ENCODE measurements around the gene COTL1. TPM values are rescaled to one million over a fixed set of nuclear protein-coding genes. Genes with fewer than 3 reads are reported as not detected.

Gene COTL1
- total RNA-seq, 1 experiment from 2014 or later, result 102 TPM

DNA sequence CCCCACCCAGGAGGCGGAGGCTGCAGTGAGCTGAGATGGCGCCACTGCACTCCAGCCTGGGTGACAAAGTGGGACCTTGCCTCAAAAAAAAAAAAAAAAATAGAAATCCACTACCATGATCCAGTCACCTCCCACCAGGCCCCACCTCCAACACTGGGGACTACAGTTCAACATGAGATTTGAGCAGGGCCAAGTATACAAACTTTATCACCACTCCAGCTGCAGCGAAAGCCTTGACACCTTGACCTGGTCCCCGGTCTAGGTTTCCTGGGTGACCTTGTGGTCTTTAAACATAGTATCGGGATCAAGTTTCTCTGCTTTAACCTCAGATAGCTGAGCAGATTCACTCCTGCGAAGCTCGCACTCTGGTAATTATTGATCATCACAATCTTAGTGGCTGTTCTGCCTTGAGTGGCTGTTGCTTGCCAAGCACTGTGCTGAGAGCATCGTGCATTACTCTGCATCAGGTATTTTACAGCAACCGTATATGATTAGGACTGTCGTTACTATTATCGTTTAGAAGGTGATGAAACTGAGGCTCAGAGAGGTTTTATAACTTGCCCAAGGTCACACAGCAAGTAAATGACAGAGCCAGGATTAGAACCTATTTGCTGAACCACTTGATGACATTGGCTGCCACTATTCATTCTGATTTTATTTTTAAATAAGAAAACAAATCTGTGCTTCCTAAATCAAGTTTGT lies 63.1 kb downstream of the COTL1 start (continued):
- TF ChIP-seq, protein P1, sequence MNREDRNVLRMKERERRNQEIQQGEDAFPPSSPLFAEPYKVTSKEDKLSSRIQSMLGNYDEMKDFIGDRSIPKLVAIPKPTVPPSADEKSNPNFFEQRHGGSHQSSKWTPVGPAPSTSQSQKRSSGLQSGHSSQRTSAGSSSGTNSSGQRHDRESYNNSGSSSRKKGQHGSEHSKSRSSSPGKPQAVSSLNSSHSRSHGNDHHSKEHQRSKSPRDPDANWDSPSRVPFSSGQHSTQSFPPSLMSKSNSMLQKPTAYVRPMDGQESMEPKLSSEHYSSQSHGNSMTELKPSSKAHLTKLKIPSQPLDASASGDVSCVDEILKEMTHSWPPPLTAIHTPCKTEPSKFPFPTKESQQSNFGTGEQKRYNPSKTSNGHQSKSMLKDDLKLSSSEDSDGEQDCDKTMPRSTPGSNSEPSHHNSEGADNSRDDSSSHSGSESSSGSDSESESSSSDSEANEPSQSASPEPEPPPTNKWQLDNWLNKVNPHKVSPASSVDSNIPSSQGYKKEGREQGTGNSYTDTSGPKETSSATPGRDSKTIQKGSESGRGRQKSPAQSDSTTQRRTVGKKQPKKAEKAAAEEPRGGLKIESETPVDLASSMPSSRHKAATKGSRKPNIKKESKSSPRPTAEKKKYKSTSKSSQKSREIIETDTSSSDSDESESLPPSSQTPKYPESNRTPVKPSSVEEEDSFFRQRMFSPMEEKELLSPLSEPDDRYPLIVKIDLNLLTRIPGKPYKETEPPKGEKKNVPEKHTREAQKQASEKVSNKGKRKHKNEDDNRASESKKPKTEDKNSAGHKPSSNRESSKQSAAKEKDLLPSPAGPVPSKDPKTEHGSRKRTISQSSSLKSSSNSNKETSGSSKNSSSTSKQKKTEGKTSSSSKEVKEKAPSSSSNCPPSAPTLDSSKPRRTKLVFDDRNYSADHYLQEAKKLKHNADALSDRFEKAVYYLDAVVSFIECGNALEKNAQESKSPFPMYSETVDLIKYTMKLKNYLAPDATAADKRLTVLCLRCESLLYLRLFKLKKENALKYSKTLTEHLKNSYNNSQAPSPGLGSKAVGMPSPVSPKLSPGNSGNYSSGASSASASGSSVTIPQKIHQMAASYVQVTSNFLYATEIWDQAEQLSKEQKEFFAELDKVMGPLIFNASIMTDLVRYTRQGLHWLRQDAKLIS (CRISPR knock-in tag; IDR thresholded peaks at IDR 0.05; ENCODE audit: borderline replicate concordance), result no peak
- TF ChIP-seq ZNF219 (CRISPR knock-in tag; IDR thresholded peaks at IDR 0.05; ENCODE audit: borderline replicate concordance), result no peak

DNA sequence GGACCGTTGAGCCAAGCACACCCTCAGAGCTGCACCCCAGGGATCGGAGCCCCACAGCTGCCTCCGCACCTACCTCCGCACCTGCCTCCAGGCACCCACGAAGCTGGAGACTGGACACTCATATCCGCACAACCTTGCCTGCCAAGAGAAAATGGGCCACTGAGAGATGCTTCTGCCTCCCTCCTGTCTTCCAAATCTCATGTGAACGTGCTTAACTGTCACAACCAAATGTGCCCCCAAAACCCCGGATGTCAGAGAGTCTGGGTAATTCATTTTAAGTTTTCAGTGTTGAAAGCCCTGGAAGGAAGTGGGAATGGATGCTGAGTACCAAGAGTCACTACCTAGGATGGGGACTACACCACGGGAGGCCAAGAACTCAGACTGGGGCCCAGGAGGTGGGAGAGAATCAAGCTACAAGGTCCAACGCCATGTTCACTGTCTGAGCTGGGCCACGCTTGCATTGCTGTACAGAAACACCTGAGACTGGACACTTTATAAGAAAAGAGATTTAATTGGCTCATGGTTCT lies 63.9 kb downstream of the COTL1 start:
- Mint-ChIP-seq H3K9me3 (no peaks in the 10 kb centered on the region), H3K4me1 (peaks cover 44% of the 10 kb centered on the region), H3K4me3 (no peak overlapping the region), H3K27me3 (ENCODE audit: low read depth) (no peaks in the 10 kb centered on the region), H3K36me3 (no peaks in the 10 kb centered on the region), H3K27ac (no peak overlapping the region)
- DNase-seq (ENCODE audit: low spot score), result no peak
- ChIA-PET POLR2A (no interaction called here), CTCF (interaction anchor here (0.7 to 1.6 kb wide), 3 partner anchors 13 to 47 kb away, joined by 3 to 10 read pairs (median 3); no protein-coding TSS in a partner anchor)
- ATAC-seq, result no peak
- no peak for TF ChIP-seq ZNF423 (CRISPR knock-in tag; IDR thresholded peaks at IDR 0.05)
- no peak for TF ChIP-seq RELA (CRISPR knock-in tag; IDR thresholded peaks at IDR 0.05; ENCODE audit: borderline replicate concordance)
- TF ChIP-seq RORB (CRISPR knock-in tag; IDR thresholded peaks at IDR 0.05), result no peak
- TF ChIP-seq, protein P2, sequence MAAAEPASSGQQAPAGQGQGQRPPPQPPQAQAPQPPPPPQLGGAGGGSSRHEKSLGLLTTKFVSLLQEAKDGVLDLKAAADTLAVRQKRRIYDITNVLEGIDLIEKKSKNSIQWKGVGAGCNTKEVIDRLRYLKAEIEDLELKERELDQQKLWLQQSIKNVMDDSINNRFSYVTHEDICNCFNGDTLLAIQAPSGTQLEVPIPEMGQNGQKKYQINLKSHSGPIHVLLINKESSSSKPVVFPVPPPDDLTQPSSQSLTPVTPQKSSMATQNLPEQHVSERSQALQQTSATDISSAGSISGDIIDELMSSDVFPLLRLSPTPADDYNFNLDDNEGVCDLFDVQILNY (CRISPR knock-in tag; IDR thresholded peaks at IDR 0.05), result no peak
- TF ChIP-seq HMGA2 (CRISPR knock-in tag; IDR thresholded peaks at IDR 0.05), result no peak
- TF ChIP-seq, protein P3, sequence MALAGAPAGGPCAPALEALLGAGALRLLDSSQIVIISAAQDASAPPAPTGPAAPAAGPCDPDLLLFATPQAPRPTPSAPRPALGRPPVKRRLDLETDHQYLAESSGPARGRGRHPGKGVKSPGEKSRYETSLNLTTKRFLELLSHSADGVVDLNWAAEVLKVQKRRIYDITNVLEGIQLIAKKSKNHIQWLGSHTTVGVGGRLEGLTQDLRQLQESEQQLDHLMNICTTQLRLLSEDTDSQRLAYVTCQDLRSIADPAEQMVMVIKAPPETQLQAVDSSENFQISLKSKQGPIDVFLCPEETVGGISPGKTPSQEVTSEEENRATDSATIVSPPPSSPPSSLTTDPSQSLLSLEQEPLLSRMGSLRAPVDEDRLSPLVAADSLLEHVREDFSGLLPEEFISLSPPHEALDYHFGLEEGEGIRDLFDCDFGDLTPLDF (CRISPR knock-in tag; IDR thresholded peaks at IDR 0.05), result no peak
- TF ChIP-seq, protein P4, sequence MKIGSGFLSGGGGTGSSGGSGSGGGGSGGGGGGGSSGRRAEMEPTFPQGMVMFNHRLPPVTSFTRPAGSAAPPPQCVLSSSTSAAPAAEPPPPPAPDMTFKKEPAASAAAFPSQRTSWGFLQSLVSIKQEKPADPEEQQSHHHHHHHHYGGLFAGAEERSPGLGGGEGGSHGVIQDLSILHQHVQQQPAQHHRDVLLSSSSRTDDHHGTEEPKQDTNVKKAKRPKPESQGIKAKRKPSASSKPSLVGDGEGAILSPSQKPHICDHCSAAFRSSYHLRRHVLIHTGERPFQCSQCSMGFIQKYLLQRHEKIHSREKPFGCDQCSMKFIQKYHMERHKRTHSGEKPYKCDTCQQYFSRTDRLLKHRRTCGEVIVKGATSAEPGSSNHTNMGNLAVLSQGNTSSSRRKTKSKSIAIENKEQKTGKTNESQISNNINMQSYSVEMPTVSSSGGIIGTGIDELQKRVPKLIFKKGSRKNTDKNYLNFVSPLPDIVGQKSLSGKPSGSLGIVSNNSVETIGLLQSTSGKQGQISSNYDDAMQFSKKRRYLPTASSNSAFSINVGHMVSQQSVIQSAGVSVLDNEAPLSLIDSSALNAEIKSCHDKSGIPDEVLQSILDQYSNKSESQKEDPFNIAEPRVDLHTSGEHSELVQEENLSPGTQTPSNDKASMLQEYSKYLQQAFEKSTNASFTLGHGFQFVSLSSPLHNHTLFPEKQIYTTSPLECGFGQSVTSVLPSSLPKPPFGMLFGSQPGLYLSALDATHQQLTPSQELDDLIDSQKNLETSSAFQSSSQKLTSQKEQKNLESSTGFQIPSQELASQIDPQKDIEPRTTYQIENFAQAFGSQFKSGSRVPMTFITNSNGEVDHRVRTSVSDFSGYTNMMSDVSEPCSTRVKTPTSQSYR (CRISPR knock-in tag; IDR thresholded peaks at IDR 0.05), result no peak
- TF ChIP-seq NFATC4 (CRISPR knock-in tag; IDR thresholded peaks at IDR 0.05), result no peak
- TF ChIP-seq TCF7 (CRISPR knock-in tag; IDR thresholded peaks at IDR 0.05; ENCODE audit: low read depth), result no peak
- no peak for TF ChIP-seq ZNF219 (CRISPR knock-in tag; IDR thresholded peaks at IDR 0.05; ENCODE audit: borderline replicate concordance)
- TF ChIP-seq OVOL2 (CRISPR knock-in tag; IDR thresholded peaks at IDR 0.05; ENCODE audit: borderline replicate concordance), result no peak
- no peak for TF ChIP-seq GRHL2 (CRISPR knock-in tag; IDR thresholded peaks at IDR 0.05; ENCODE audit: insufficient replicate concordance, severe bottlenecking)
- TF ChIP-seq, protein P5, sequence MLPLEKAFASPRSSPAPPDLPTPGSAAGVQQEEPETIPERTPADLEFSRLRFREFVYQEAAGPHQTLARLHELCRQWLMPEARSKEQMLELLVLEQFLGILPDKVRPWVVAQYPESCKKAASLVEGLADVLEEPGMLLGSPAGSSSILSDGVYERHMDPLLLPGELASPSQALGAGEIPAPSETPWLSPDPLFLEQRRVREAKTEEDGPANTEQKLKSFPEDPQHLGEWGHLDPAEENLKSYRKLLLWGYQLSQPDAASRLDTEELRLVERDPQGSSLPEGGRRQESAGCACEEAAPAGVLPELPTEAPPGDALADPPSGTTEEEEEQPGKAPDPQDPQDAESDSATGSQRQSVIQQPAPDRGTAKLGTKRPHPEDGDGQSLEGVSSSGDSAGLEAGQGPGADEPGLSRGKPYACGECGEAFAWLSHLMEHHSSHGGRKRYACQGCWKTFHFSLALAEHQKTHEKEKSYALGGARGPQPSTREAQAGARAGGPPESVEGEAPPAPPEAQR (CRISPR knock-in tag; IDR thresholded peaks at IDR 0.05), result no peak
- TF ChIP-seq, protein P6, sequence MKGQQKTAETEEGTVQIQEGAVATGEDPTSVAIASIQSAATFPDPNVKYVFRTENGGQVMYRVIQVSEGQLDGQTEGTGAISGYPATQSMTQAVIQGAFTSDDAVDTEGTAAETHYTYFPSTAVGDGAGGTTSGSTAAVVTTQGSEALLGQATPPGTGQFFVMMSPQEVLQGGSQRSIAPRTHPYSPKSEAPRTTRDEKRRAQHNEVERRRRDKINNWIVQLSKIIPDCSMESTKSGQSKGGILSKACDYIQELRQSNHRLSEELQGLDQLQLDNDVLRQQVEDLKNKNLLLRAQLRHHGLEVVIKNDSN (CRISPR knock-in tag; IDR thresholded peaks at IDR 0.05), result no peak
- no peak for TF ChIP-seq ZNF138 (CRISPR knock-in tag; conservative IDR thresholded peaks at IDR 0.05)
- no peak for TF ChIP-seq SMAD4 (CRISPR knock-in tag; IDR thresholded peaks at IDR 0.05)
- no peak for TF ChIP-seq MXD4 (CRISPR knock-in tag; IDR thresholded peaks at IDR 0.05; ENCODE audit: borderline replicate concordance)
- TF ChIP-seq, protein P7, sequence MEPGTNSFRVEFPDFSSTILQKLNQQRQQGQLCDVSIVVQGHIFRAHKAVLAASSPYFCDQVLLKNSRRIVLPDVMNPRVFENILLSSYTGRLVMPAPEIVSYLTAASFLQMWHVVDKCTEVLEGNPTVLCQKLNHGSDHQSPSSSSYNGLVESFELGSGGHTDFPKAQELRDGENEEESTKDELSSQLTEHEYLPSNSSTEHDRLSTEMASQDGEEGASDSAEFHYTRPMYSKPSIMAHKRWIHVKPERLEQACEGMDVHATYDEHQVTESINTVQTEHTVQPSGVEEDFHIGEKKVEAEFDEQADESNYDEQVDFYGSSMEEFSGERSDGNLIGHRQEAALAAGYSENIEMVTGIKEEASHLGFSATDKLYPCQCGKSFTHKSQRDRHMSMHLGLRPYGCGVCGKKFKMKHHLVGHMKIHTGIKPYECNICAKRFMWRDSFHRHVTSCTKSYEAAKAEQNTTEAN (CRISPR knock-in tag; IDR thresholded peaks at IDR 0.05), result no peak
- no peak for TF ChIP-seq CREM (CRISPR knock-in tag; IDR thresholded peaks at IDR 0.05)

All from WTC11 (cell line).